Sigmoid colon (tissue), 7 donors: Measurements from ENCODE around the gene ZNF525. TPM values are rescaled to one million over a fixed set of nuclear protein-coding genes. Genes with fewer than 3 reads are reported as not detected.
"Not testable (repeated sequence)": the region's sequence is repeated elsewhere in the genome, so short reads cannot be mapped to it uniquely, and the experiment has no call there.

Experiments
- DNase-seq: peaks from one replicate; pipeline ENCODE4 v3.0.0-alpha.2; 2019
- H3K27ac ChIP-seq, 4 donors: fragments of 200-600 bp; sonication (generic); one replicate each; pipeline ENCODE4 v1.5.1; 2016 to 2019; ENCODE audit warnings: mild to moderate bottlenecking in 1 of 4
- H3K27me3 ChIP-seq, 3 donors: fragments of 200-600 bp; sonication (generic); one replicate each; pipeline ENCODE4 v1.5.1; 2019; ENCODE audit warnings: mild to moderate bottlenecking in 1 of 3
- H3K36me3 ChIP-seq, 4 donors: fragments of 200-600 bp; sonication (generic); one replicate each; pipeline ENCODE4 v1.5.1; 2016 to 2019
- H3K4me1 ChIP-seq, 4 donors: fragments of 200-600 bp; sonication (generic); one replicate each; pipeline ENCODE4 v1.5.1; 2017 to 2019
- H3K4me3 ChIP-seq, 4 donors: fragments of 200-600 bp; sonication (generic); one replicate each; pipeline ENCODE4 v1.5.1; 2017 to 2019; ENCODE audit warnings: mild to moderate bottlenecking in 2 of 4, moderate library complexity in 1 of 4
- H3K9me3 ChIP-seq, 4 donors: fragments of 200-600 bp in 3 of 4; sonication (generic) in 3 of 4; one replicate each; pipeline versions ENCODE4 v1.5.1 to v1.6.1; 2013 to 2019
- EP300 ChIP-seq, 4 donors: sonication (generic); formaldehyde crosslinking; IDR thresholded peaks; one replicate each; pipeline ENCODE4 v1.6.1; 2017; ENCODE audit warnings: antibody characterized with exemption in 4 of 4
- POLR2A ChIP-seq, 2 donors: fragments of 450-650 bp; IDR thresholded peaks; one replicate each; pipeline ENCODE4 v1.6.1; 2016; ENCODE audit warnings: antibody characterized with exemption in 2 of 2, mild to moderate bottlenecking in 2 of 2, moderate library complexity in 2 of 2
- POLR2AphosphoS5 ChIP-seq, 4 donors: sonication (generic); formaldehyde crosslinking; IDR thresholded peaks; one replicate each; pipeline ENCODE4 v1.6.1; 2017; ENCODE audit warnings: antibody characterized with exemption in 4 of 4
- WGBS, 2 donors: extraction: QIAGEN DNeasy Blood & Tissue Kit; methylation state at CpG; one replicate each; pipeline ENCODE4 v1.1.7; 2013; 5-methylcytosine and 5-hydroxymethylcytosine counted together
- intact Hi-C: fragments of 100-400 bp; cut with DNase I; formaldehyde crosslinking; loops from one replicate; pipeline ENCODE4 v1.15.1; 2023
- polyA plus RNA-seq, 3 donors: library from polyadenylated mRNA; stranded (reverse); fragments of 200-250 nt; gene quantifications; one replicate each; pipeline ENCODE4 v1.2.3, GENCODE V29; 2013
- total RNA-seq, 4 donors: library from RNA; depleted of rRNA; stranded (reverse); fragments of >200 nt; gene quantifications; one replicate each; pipeline ENCODE4 v1.1.0, GENCODE V29; 2016
- TF ChIP-seq, protein P1 (sequence below), 4 experiments: fragments of 450-650 bp in 3 of 4; fragments of 200-600 bp in 1 of 4; IDR thresholded peaks; one replicate each; pipeline ENCODE4 v1.5.1; 2016 to 2019; ENCODE audit warnings: antibody characterized with exemption in 4 of 4, mild to moderate bottlenecking in 3 of 4, moderate library complexity in 2 of 4
- donor health status: healthy with polysubstance abuse.
- donor health status: Bipolar disorder and iron deficiency.
- donor health status: healthy.

ZNF525 gene
- total and polyA plus RNA-seq, 7 donors = 1.4 to 10.8 (median 7.0) TPM

DNA sequence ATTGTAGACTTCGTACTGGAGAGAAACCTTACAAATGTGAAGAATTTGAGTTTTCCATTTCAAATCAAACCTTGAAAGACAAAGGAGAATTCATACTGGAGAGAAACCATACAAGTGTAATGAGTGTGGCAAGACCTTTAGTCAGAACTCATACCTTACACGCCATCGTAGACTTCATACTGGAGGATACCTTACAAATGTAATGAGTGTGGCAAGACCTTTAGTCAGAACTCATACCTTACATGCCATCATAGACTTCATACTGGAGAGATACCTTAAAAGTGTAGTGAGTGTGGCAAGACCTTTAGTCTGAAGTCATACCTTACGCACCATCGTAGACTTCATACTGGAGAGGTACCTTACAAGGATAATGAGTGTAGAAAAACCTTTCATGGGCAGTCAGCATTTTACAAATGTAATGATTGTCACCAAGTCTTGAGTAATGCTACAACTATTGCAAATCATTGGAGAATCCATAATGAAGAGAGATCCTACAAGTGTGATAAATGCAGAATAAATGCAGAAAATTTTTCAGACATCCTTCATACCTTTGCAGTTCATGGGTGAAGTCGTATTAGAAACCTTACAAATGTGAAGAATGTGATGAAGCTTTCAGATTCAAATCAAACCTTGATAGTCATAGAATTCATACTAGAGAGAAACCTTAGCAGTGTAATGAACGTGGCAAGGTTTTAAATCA lies 44.1 kb downstream of the ZNF525 start:
- Histone ChIP-seq H3K4me3 (no peak overlapping the region), H3K9me3 (peaks cover 0 to 44% (median 17%) of the 10 kb centered on the region in 4 donors), H3K4me1 (no peaks in the 10 kb centered on the region), H3K27me3 (no peaks in the 10 kb centered on the region), H3K36me3 (peaks cover 17 to 38% (median 29%) of the 10 kb centered on the region in 4 donors), H3K27ac (no peak overlapping the region)
- intact Hi-C loops = no loop called here
- no peak for TF ChIP-seq EP300 (IDR thresholded peaks at IDR 0.05)
- TF ChIP-seq, protein P1, sequence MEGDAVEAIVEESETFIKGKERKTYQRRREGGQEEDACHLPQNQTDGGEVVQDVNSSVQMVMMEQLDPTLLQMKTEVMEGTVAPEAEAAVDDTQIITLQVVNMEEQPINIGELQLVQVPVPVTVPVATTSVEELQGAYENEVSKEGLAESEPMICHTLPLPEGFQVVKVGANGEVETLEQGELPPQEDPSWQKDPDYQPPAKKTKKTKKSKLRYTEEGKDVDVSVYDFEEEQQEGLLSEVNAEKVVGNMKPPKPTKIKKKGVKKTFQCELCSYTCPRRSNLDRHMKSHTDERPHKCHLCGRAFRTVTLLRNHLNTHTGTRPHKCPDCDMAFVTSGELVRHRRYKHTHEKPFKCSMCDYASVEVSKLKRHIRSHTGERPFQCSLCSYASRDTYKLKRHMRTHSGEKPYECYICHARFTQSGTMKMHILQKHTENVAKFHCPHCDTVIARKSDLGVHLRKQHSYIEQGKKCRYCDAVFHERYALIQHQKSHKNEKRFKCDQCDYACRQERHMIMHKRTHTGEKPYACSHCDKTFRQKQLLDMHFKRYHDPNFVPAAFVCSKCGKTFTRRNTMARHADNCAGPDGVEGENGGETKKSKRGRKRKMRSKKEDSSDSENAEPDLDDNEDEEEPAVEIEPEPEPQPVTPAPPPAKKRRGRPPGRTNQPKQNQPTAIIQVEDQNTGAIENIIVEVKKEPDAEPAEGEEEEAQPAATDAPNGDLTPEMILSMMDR (IDR thresholded peaks at IDR 0.05) = no peak
- no peak for TF ChIP-seq POLR2A (IDR thresholded peaks at IDR 0.05)
- no peak for TF ChIP-seq POLR2AphosphoS5 (IDR thresholded peaks at IDR 0.05)
- DNase-seq = no peak
- WGBS, 2 donors = 91% methylated on average over 7 of the region's 7 CpGs

DNA sequence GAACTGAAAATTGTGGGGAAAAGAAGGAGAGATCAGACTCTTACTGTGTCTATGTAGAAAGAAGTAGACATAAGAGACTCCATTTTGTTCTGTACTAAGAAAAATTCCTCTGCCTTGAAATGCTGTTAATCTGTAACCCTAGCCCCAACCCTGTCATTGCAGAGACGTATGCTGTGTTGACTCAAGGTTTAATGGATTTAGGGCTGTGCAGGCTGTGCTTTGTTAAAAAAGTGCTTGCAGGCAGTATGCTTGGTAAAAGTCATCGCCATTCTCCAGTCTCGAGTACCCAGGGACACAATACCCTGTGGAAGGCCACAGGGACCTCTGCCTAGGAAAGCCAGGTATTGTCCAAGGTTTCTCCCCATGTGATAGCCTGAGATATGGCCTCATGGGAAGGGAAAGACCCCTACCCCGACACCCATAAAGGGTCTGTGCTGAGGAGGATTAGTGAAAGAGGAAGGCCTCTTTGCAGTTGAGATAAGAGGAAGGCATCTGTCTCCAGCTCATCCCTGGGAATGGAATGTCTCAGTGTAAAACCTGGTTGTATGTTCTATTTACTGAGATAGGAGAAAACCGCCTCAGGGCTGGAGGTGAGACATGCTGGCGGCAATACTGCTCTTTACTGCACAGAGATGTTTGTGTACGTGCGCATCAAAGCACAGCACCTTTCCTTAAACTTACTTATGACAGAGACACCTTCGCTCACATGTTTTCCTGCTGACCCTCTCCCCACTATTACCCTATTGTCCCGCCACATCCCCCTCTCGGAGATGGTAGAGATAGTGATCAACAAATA lies 55.2 kb downstream of the ZNF525 start:
- H3K27me3 ChIP-seq, intact Hi-C loops, H3K9me3 ChIP-seq, H3K27ac ChIP-seq, DNase-seq, H3K4me3 ChIP-seq, H3K36me3 ChIP-seq, H3K4me1 ChIP-seq: not testable (repeated sequence)
- 60 to 75% methylated on average over 11 of the region's 11 CpGs for WGBS, 2 donors

DNA sequence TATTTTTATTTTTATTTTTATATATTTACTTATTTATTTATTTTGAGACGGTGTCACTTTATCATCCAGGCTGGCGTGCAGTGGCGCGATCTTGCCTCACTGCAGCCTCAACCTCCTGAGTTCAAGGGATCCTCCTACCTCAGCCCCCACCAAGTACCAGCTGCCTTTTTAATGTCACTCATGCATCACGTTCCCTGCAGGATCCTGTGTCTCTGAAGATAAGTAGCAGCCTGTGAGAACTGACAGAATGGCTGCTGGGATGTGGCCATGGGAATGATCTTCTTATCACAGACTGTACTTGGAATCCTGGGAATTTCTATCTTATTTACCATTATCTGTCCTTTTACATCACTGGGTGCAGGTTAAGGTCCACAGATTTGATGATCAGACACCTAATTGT lies 57.0 kb downstream of the ZNF525 start:
- intact Hi-C loops = no loop called here
- no peak for DNase-seq
- TF ChIP-seq POLR2AphosphoS5 (IDR thresholded peaks at IDR 0.05) (no peak), EP300 (IDR thresholded peaks at IDR 0.05) (no peak)
- TF ChIP-seq, protein P1 (IDR thresholded peaks at IDR 0.05) = no peak
- WGBS, 2 donors = 92 to 93% methylated on average over 5 of the region's 5 CpGs
- H3K9me3 ChIP-seq = no peaks in the 10 kb centered on the region
- no peak overlapping the region for H3K4me3 ChIP-seq
- H3K27ac ChIP-seq = no peak overlapping the region
- no peaks in the 10 kb centered on the region for H3K27me3 ChIP-seq
- H3K4me1 ChIP-seq = peaks cover 0 to 4% (median 0%) of the 10 kb centered on the region in 4 donors
- H3K36me3 ChIP-seq = no peaks in the 10 kb centered on the region

DNA sequence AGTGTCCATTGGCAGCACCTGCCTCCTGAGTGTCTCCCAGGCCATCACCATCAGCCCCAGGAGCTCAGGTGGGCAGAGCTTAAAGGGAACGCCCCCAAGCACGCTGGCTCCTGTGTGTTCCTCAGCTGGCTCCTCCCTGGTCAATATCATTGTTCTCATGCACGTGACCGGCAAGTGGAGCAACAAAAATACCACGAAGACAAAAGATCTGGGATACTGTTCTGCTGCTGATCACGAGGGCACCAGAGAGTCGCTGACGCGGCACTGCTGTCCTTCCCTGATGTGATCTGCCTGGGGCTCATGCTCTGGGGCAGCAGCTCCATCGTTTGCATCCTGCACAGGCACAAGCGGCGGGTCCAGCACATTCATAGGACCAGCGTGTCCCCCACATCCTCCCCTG lies 57.6 kb downstream of the ZNF525 start:
- H3K4me3 ChIP-seq, intact Hi-C loops, H3K36me3 ChIP-seq, DNase-seq, H3K27me3 ChIP-seq, H3K27ac ChIP-seq, H3K4me1 ChIP-seq, H3K9me3 ChIP-seq: not testable (repeated sequence)
- 43 to 63% methylated on average over 7 to 11 of the region's 13 CpGs for WGBS, 2 donors

DNA sequence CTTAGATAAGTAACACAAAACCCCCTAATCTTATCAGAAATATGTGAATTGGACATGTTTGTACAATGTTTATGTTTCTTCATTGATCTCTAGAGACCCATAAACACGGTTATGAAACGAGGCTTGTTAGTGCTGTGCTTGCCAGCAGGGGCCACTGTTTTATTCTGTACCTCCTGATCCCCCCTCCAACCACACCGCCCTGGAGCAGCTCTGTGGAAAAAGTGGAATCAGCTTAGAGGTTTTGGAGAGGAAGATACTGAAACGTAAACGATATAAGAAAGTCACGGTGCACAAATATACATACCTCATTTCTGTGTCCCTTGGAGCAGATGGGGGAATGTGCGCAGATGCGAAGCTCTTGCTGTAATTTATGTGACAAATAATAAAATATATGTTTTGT lies 58.2 kb downstream of the ZNF525 start:
- H3K4me1 ChIP-seq, H3K4me3 ChIP-seq, H3K27me3 ChIP-seq, intact Hi-C loops, H3K9me3 ChIP-seq, H3K36me3 ChIP-seq, H3K27ac ChIP-seq: not testable (repeated sequence)
- 53 to 68% methylated on average over 8 of the region's 8 CpGs for WGBS, 2 donors
- DNase-seq = peak; percentile 77

DNA sequence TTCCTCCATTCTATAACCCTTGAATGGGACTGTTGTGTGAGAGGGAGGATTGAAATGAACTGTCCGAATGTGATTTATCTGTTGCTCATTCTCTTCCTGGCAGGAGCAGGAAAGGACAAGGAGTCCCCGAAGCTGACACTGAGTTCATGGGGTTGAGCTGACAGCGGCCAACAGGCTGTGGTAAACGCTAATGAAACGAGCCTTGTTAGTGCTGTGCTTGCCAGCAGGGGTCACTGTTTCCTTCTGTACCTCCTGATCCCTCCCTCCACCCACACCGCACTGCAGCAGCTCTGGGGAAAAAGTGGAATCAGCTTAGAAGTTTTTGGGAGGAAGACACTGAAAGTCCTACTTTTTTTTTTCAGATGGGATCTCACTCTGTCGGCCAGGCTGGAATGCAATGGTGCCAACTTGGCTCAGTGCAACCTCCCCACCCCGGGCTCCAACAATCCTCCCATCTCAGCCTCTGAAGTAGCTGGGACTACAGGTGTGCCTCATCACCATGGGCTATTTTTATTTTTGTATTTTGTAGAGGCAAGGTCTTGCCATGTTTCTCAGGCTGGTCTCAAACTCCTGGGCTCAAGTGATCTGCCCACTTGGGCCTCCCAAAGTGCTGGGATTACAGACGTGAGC lies 59.6 kb downstream of the ZNF525 start:
- 29 to 33% methylated on average over 9 of the region's 9 CpGs for WGBS, 2 donors
- peaks cover 0 to 4% (median 0%) of the 10 kb centered on the region in 4 donors for H3K4me1 ChIP-seq
- no peaks in the 10 kb centered on the region for H3K36me3 ChIP-seq
- H3K27ac ChIP-seq = no peak overlapping the region
- DNase-seq = peak; percentile 91
- H3K27me3 ChIP-seq = no peaks in the 10 kb centered on the region
- H3K9me3 ChIP-seq = no peaks in the 10 kb centered on the region
- TF ChIP-seq POLR2A (IDR thresholded peaks at IDR 0.05) (no peak), EP300 (IDR thresholded peaks at IDR 0.05) (no peak), POLR2AphosphoS5 (IDR thresholded peaks at IDR 0.05) (peak in 2 of 4 donors; percentile 22 to 40)
- TF ChIP-seq, protein P1 (IDR thresholded peaks at IDR 0.05) = peak; percentile 42 to 76 (median 64)
- intact Hi-C loops = no loop called here
- H3K4me3 ChIP-seq = no peak overlapping the region
